ENCODE data around the gene C7.

The C7 gene

GRCh38 chr5:40928886-40929448 lies 19.7 kb downstream of the C7 start:
- DNase-seq: no peak

- no peak for DNase-seq
Measured at GRCh38 chr5:40932766-40933165, 23.5 kb downstream of the C7 start.

GRCh38 chr5:40937075-40937474 lies 27.8 kb downstream of the C7 start:
- no peak for DNase-seq

GRCh38 chr5:40939753-40940152 lies 30.5 kb downstream of the C7 start:
- DNase-seq: no peak

GRCh38 chr5:40945111-40945510 lies 35.8 kb downstream of the C7 start:
- DNase-seq: no peak

- DNase-seq: no peak
Measured at GRCh38 chr5:40955313-40955712, 46.0 kb downstream of the C7 start.

GRCh38 chr5:40957048-40957447 lies 47.8 kb downstream of the C7 start:
- no peak for DNase-seq

- DNase-seq: no peak
Measured at GRCh38 chr5:40958811-40959210, 49.5 kb downstream of the C7 start.

GRCh38 chr5:40960037-40960436 lies 50.7 kb downstream of the C7 start:
- no peak for DNase-seq

GRCh38 chr5:40962207-40962955 lies 53.1 kb downstream of the C7 start:
- DNase-seq: no peak

- DNase-seq: no peak
Measured at GRCh38 chr5:40972434-40972833, 63.1 kb downstream of the C7 start.

GRCh38 chr5:40973364-40974004 lies 64.2 kb downstream of the C7 start:
- DNase-seq: no peak

- no peak for DNase-seq
Measured at GRCh38 chr5:40976041-40976440, 66.7 kb downstream of the C7 start.

GRCh38 chr5:40976836-40977235 lies 67.5 kb downstream of the C7 start:
- DNase-seq: no peak

GRCh38 chr5:40981420-40981819 lies 72.1 kb downstream of the C7 start:
- DNase-seq: no peak

- no peak for DNase-seq
Measured at GRCh38 chr5:40983781-40984180, 74.5 kb downstream of the C7 start.

- DNase-seq: no peak
Measured at GRCh38 chr5:40984884-40985283, 75.6 kb downstream of the C7 start.

- no peak for DNase-seq
Measured at GRCh38 chr5:40985501-40985900, 76.2 kb downstream of the C7 start.

- DNase-seq: no peak
Measured at GRCh38 chr5:40986666-40987065, 77.4 kb downstream of the C7 start.

GRCh38 chr5:40987349-40987748 lies 78.1 kb downstream of the C7 start:
- no peak for DNase-seq

- DNase-seq: no peak
Measured at GRCh38 chr5:40988746-40989510, 79.6 kb downstream of the C7 start.

GRCh38 chr5:40991168-40991980 lies 82.1 kb downstream of the C7 start:
- no peak for DNase-seq

All from activated effector memory CD4-positive, alpha-beta T cell treated with Interleukin-2 at 50 U/mL for 16 hours (primary cell).